ENCODE measurements around the gene NT5C2. TPM values are rescaled to one million over a fixed set of nuclear protein-coding genes. Genes with fewer than 3 reads are reported as not detected.
A peak's percentile ranks its signal among the peaks of the same experiment; 100 is the strongest.
"Not testable (repeated sequence)": the region's sequence is repeated elsewhere in the genome, so short reads cannot be mapped to it uniquely, and the experiment has no call there.

NT5C2 gene
- polyA plus RNA-seq, 12 donors: 113 to 226 (median 162) TPM; not detected in 1

GRCh38 chr10:103095005-103095404, 98.1 kb downstream of the NT5C2 start:
- no peak for DNase-seq

GRCh38 chr10:103090911-103091310, 102.2 kb downstream of the NT5C2 start:
- DNase-seq: no peak

- DNase-seq: no peak
Observed at GRCh38 chr10:103089493-103089892, 103.6 kb downstream of the NT5C2 start.

- DNase-seq: no peak
Observed at GRCh38 chr10:103086799-103087198, 106.3 kb downstream of the NT5C2 start.

GRCh38 chr10:103086261-103086660, 106.8 kb downstream of the NT5C2 start:
- DNase-seq: no peak

GRCh38 chr10:103083977-103084320, 109.1 kb downstream of the NT5C2 start:
- no peak for DNase-seq

GRCh38 chr10:103083266-103083976, 109.7 kb downstream of the NT5C2 start:
- no peak for DNase-seq

GRCh38 chr10:103082683-103083082, 110.4 kb downstream of the NT5C2 start:
- no peak for DNase-seq

GRCh38 chr10:103080891-103081581, 112.0 kb downstream of the NT5C2 start:
- DNase-seq: no peak

GRCh38 chr10:103079946-103080345, 113.1 kb downstream of the NT5C2 start:
- DNase-seq: no peak

- no peak for DNase-seq
Observed at GRCh38 chr10:103079100-103079499, 114.0 kb downstream of the NT5C2 start.

GRCh38 chr10:103078676-103079075, 114.4 kb downstream of the NT5C2 start:
- DNase-seq: no peak

GRCh38 chr10:103078309-103078615, 114.8 kb downstream of the NT5C2 start:
- DNase-seq: no peak

GRCh38 chr10:103077491-103078308, 115.4 kb downstream of the NT5C2 start:
- DNase-seq: no peak

- no peak for DNase-seq
Observed at GRCh38 chr10:103077020-103077419, 116.1 kb downstream of the NT5C2 start.

- no peak for DNase-seq
Observed at GRCh38 chr10:103072891-103073290, 120.2 kb downstream of the NT5C2 start.

- no peak for DNase-seq
Observed at GRCh38 chr10:103072276-103072675, 120.8 kb downstream of the NT5C2 start.

GRCh38 chr10:103069453-103070331, 123.4 kb downstream of the NT5C2 start:
- DNase-seq: peak; percentile 25

- no peak for DNase-seq
Observed at GRCh38 chr10:103067956-103068355, 125.1 kb downstream of the NT5C2 start.

- no peak for DNase-seq
Observed at GRCh38 chr10:103067484-103067883, 125.6 kb downstream of the NT5C2 start.

GRCh38 chr10:103067099-103067477, 126.0 kb downstream of the NT5C2 start:
- DNase-seq: not testable (repeated sequence)

Measured in muscle of arm (tissue), 12 donors.